ENCODE results near the gene VPS35L. TPM values are rescaled to one million over a fixed set of nuclear protein-coding genes. Genes with fewer than 3 reads are reported as not detected.
A peak's percentile ranks its signal among the peaks of the same experiment; 100 is the strongest.

The VPS35L gene
- total and polyA plus RNA-seq, 2 of the 13 experiments (the other 11 are each of a cell fraction or from before 2014, with no cell fraction given), result 1.4 to 1.6 TPM

DNA sequence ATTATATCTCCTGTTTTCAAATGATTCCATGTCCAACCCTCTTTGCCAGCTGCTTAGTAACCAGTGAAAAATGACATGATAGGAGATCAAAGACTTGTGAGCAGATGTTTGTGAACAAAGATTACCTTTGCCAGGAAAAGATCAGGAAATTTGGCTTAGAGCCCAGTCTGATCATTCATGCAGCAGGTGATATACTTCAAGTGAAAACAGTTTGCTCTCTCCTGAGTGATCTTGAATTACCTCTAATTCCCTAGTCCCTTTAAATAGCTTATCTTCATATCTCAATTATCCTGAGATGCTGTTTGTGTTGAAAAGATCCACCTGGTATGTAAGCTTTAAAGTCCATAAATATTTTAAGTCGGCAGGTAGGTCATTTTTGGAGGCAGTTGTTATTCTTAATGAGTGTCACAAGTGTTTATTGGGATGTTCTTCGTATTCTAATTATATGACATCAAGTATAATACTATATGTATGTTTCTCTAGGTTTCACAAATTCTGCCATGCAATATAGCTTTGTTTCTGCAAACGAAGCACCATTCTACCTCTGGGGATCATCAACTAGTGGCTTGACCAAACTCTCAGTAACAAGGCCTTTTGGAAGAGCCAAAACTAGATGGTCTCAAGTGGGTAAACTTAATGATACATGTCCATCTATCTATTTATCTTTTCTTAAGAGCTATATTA, 13.2 kb upstream of the VPS35L start (continued):
- TF ChIP-seq, protein P1, sequence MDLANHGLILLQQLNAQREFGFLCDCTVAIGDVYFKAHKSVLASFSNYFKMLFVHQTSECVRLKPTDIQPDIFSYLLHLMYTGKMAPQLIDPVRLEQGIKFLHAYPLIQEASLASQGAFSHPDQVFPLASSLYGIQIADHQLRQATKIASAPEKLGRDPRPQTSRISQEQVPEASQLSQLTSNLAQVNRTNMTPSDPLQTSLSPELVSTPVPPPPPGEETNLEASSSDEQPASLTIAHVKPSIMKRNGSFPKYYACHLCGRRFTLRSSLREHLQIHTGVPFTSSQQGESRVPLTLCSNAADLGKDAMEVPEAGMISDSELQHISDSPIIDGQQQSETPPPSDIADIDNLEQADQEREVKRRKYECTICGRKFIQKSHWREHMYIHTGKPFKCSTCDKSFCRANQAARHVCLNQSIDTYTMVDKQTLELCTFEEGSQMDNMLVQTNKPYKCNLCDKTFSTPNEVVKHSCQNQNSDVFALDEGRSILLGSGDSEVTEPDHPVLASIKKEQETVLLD (CRISPR knock-in tag; IDR thresholded peaks at IDR 0.05; ENCODE audit: low read depth), result no peak
- TF ChIP-seq, protein P2, sequence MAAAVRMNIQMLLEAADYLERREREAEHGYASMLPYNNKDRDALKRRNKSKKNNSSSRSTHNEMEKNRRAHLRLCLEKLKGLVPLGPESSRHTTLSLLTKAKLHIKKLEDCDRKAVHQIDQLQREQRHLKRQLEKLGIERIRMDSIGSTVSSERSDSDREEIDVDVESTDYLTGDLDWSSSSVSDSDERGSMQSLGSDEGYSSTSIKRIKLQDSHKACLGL (CRISPR knock-in tag; IDR thresholded peaks at IDR 0.05), result no peak
- no peak for TF ChIP-seq XRCC5 (optimal IDR thresholded peaks at IDR 0.05; ENCODE audit: low read length)
- TF ChIP-seq TEAD2 (CRISPR knock-in tag; IDR thresholded peaks at IDR 0.05), result no peak
- no peak for TF ChIP-seq ZBTB1 (CRISPR knock-in tag; IDR thresholded peaks at IDR 0.05; ENCODE audit: borderline replicate concordance)
- TF ChIP-seq CAMTA2 (CRISPR knock-in tag; IDR thresholded peaks at IDR 0.05; ENCODE audit: borderline replicate concordance), result no peak
- TF ChIP-seq ZNF207 (IDR thresholded peaks at IDR 0.05; ENCODE audit: borderline replicate concordance), result no peak
- TF ChIP-seq, protein P3, sequence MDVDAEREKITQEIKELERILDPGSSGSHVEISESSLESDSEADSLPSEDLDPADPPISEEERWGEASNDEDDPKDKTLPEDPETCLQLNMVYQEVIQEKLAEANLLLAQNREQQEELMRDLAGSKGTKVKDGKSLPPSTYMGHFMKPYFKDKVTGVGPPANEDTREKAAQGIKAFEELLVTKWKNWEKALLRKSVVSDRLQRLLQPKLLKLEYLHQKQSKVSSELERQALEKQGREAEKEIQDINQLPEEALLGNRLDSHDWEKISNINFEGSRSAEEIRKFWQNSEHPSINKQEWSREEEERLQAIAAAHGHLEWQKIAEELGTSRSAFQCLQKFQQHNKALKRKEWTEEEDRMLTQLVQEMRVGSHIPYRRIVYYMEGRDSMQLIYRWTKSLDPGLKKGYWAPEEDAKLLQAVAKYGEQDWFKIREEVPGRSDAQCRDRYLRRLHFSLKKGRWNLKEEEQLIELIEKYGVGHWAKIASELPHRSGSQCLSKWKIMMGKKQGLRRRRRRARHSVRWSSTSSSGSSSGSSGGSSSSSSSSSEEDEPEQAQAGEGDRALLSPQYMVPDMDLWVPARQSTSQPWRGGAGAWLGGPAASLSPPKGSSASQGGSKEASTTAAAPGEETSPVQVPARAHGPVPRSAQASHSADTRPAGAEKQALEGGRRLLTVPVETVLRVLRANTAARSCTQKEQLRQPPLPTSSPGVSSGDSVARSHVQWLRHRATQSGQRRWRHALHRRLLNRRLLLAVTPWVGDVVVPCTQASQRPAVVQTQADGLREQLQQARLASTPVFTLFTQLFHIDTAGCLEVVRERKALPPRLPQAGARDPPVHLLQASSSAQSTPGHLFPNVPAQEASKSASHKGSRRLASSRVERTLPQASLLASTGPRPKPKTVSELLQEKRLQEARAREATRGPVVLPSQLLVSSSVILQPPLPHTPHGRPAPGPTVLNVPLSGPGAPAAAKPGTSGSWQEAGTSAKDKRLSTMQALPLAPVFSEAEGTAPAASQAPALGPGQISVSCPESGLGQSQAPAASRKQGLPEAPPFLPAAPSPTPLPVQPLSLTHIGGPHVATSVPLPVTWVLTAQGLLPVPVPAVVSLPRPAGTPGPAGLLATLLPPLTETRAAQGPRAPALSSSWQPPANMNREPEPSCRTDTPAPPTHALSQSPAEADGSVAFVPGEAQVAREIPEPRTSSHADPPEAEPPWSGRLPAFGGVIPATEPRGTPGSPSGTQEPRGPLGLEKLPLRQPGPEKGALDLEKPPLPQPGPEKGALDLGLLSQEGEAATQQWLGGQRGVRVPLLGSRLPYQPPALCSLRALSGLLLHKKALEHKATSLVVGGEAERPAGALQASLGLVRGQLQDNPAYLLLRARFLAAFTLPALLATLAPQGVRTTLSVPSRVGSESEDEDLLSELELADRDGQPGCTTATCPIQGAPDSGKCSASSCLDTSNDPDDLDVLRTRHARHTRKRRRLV (CRISPR knock-in tag; IDR thresholded peaks at IDR 0.05), result no peak
- TF ChIP-seq KDM1A (CRISPR knock-in tag; IDR thresholded peaks at IDR 0.05), result peak; percentile 47; the same call in 1 of the 2 replicates
- TF ChIP-seq SMC3 (IDR thresholded peaks at IDR 0.05; ENCODE audit: low read length), result no peak
- no peak for TF ChIP-seq ZNF549 (CRISPR knock-in tag; IDR thresholded peaks at IDR 0.05)
- TF ChIP-seq ZNF615 (CRISPR knock-in tag; IDR thresholded peaks at IDR 0.05; ENCODE audit: borderline replicate concordance), result no peak
- peak; percentile 73; the same call in 1 of the 2 replicates for TF ChIP-seq YEATS4 (CRISPR knock-in tag; IDR thresholded peaks at IDR 0.05; ENCODE audit: borderline replicate concordance)
- no peak for TF ChIP-seq RBM22 (optimal IDR thresholded peaks at IDR 0.05; ENCODE audit: low read length)
- TF ChIP-seq ZNF260 (CRISPR knock-in tag; IDR thresholded peaks at IDR 0.05; ENCODE audit: borderline replicate concordance, low read depth), result no peak
- TF ChIP-seq TSC22D2 (CRISPR knock-in tag; IDR thresholded peaks at IDR 0.05; ENCODE audit: borderline replicate concordance), result peak; percentile 65; the same call in 1 of the 2 replicates
- TF ChIP-seq GATAD2A (CRISPR knock-in tag; IDR thresholded peaks at IDR 0.05), result peak; percentile 99
- TF ChIP-seq, protein P4, sequence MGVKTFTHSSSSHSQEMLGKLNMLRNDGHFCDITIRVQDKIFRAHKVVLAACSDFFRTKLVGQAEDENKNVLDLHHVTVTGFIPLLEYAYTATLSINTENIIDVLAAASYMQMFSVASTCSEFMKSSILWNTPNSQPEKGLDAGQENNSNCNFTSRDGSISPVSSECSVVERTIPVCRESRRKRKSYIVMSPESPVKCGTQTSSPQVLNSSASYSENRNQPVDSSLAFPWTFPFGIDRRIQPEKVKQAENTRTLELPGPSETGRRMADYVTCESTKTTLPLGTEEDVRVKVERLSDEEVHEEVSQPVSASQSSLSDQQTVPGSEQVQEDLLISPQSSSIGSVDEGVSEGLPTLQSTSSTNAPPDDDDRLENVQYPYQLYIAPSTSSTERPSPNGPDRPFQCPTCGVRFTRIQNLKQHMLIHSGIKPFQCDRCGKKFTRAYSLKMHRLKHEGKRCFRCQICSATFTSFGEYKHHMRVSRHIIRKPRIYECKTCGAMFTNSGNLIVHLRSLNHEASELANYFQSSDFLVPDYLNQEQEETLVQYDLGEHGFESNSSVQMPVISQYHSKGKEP (CRISPR knock-in tag; IDR thresholded peaks at IDR 0.05), result no peak
- TF ChIP-seq ZNF292 (CRISPR knock-in tag; IDR thresholded peaks at IDR 0.05; ENCODE audit: borderline replicate concordance, low read depth), result peak; percentile 82; the same call in 1 of the 2 replicates
- no peak for TF ChIP-seq MTF2 (CRISPR knock-in tag; IDR thresholded peaks at IDR 0.05; ENCODE audit: borderline replicate concordance)
- TF ChIP-seq KDM5B (CRISPR knock-in tag; IDR thresholded peaks at IDR 0.05; ENCODE audit: borderline replicate concordance), result no peak
- no peak for TF ChIP-seq SPEN (CRISPR knock-in tag; IDR thresholded peaks at IDR 0.05; ENCODE audit: low read depth)
- no peak for TF ChIP-seq DR1 (CRISPR knock-in tag; IDR thresholded peaks at IDR 0.05)

Measured in HepG2 (cell line).